Hepatocyte (in vitro differentiated cells): ENCODE results near the gene TTF2. TPM values are rescaled to one million over a fixed set of nuclear protein-coding genes. Genes with fewer than 3 reads are reported as not detected.

Source experiments
- DNase-seq: peaks from one replicate; pipeline ENCODE4 v3.0.0-alpha.2; 2016; ENCODE audit warnings: low spot score
- H2AFZ ChIP-seq: fragments of 200-600 bp; sonication (generic); 2 replicates; pipeline ENCODE4 v1.6.0; 2016; ENCODE audit warnings: antibody characterized with exemption, mild to moderate bottlenecking
- H3K27ac ChIP-seq: fragments of 200-600 bp; sonication (generic); 2 replicates; pipeline ENCODE4 v1.5.1; 2016; ENCODE audit warnings: mild to moderate bottlenecking
- H3K27me3 ChIP-seq: fragments of 200-600 bp; sonication (generic); 2 replicates; pipeline ENCODE4 v1.6.1; 2016
- H3K36me3 ChIP-seq: fragments of 200-600 bp; sonication (generic); replicated peaks from 2 replicates; pipeline ENCODE4 v1.5.1; 2016; ENCODE audit warnings: low read depth; ENCODE audit not compliant: insufficient read depth
- H3K4me1 ChIP-seq: fragments of 200-600 bp; sonication (generic); 2 replicates; pipeline ENCODE4 v1.5.1; 2016; ENCODE audit warnings: mild to moderate bottlenecking, moderate library complexity; ENCODE audit not compliant: insufficient read depth
- H3K4me2 ChIP-seq: fragments of 200-600 bp; sonication (generic); 2 replicates; pipeline ENCODE4 v1.6.0; 2016
- H3K4me3 ChIP-seq: fragments of 200-600 bp; sonication (generic); 2 replicates; pipeline ENCODE4 v1.5.1; 2016; ENCODE audit warnings: mild to moderate bottlenecking
- H3K79me2 ChIP-seq: fragments of 200-600 bp; sonication (generic); 2 replicates; pipeline ENCODE4 v1.6.0; 2017; ENCODE audit warnings: mild to moderate bottlenecking
- H3K9me2 ChIP-seq: fragments of 200-600 bp; sonication (generic); replicated peaks from 2 replicates; pipeline ENCODE4 v1.6.0; 2017; ENCODE audit warnings: mild to moderate bottlenecking; ENCODE audit not compliant: insufficient read depth
- H3K9me3 ChIP-seq: fragments of 200-600 bp; sonication (generic); 2 replicates; pipeline ENCODE4 v1.5.1; 2016; ENCODE audit warnings: low read depth, mild to moderate bottlenecking
- H4K20me1 ChIP-seq: fragments of 200-600 bp; sonication (generic); 2 replicates; pipeline ENCODE4 v1.6.0; 2016; ENCODE audit warnings: mild to moderate bottlenecking; ENCODE audit not compliant: insufficient read depth, poor library complexity, severe bottlenecking
- EZH2 ChIP-seq: fragments of 200-600 bp; sonication (generic); IDR thresholded peaks from 2 replicates; pipeline ENCODE4 v1.6.1; 2016; ENCODE audit warnings: antibody characterized with exemption, mild to moderate bottlenecking, borderline replicate concordance
- EZH2phosphoT487 ChIP-seq: fragments of 200-600 bp; sonication (generic); IDR thresholded peaks from one replicate; pipeline ENCODE4 v1.6.1; 2018; ENCODE audit warnings: antibody characterized with exemption, mild to moderate bottlenecking, low read depth, moderate library complexity; ENCODE audit not compliant: unreplicated experiment, severe bottlenecking
- WGBS: methylation state at CpG from one replicate; pipeline ENCODE4 v1.1.6; 2016; ENCODE audit warnings: low lambda C conversion rate; ENCODE audit errors: missing lambda C conversion rate; 5-methylcytosine and 5-hydroxymethylcytosine counted together
- polyA plus RNA-seq: library from polyadenylated mRNA; unstranded; fragments of >200 nt; fragmentation: Nextera tagmentation; extraction: Ambion mirVana; gene quantifications from 2 replicates; pipeline ENCODE4 v1.2.1, GENCODE V29; 2016
- total RNA-seq: library from RNA; depleted of rRNA; stranded (reverse); fragments of >200 nt; gene quantifications from 2 replicates; pipeline ENCODE4 v1.2.3, GENCODE V29; 2014
- TF ChIP-seq, protein P1 (sequence below): fragments of 200-600 bp; sonication (generic); IDR thresholded peaks from 2 replicates; pipeline ENCODE4 v1.5.1; 2016; ENCODE audit warnings: antibody characterized with exemption, mild to moderate bottlenecking; ENCODE audit not compliant: poor library complexity

Gene TTF2
- total and polyA plus RNA-seq, 2 experiments from 2014 or later, result 13.8 to 14.3 TPM

DNA sequence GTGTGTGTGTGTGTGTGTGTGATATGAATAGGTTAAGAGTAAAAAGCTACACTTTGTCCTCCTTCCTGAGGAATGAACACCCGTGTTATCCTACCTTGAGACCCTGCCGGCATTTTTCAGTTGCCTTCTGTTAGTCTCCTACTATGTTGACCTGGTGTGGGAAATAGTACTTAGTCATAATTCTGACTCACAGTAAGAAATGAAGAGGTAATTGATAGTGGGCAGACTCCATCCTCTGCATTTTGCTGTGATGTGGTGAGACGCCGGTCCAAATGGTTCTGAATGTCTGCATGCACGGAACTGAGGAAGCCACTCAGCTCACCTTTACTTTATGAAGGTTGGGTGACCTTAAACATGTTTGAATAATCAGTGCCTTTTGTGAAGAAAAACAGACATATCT, 45.9 kb upstream of the TTF2 start:
- 92% methylated on average over 5 of the region's 5 CpGs for WGBS
- H3K27ac ChIP-seq, result no peak overlapping the region
- no peaks in the 10 kb centered on the region for H4K20me1 ChIP-seq
- no peaks in the 10 kb centered on the region for H3K4me1 ChIP-seq
- no peak overlapping the region for H3K4me2 ChIP-seq
- TF ChIP-seq, protein P1, sequence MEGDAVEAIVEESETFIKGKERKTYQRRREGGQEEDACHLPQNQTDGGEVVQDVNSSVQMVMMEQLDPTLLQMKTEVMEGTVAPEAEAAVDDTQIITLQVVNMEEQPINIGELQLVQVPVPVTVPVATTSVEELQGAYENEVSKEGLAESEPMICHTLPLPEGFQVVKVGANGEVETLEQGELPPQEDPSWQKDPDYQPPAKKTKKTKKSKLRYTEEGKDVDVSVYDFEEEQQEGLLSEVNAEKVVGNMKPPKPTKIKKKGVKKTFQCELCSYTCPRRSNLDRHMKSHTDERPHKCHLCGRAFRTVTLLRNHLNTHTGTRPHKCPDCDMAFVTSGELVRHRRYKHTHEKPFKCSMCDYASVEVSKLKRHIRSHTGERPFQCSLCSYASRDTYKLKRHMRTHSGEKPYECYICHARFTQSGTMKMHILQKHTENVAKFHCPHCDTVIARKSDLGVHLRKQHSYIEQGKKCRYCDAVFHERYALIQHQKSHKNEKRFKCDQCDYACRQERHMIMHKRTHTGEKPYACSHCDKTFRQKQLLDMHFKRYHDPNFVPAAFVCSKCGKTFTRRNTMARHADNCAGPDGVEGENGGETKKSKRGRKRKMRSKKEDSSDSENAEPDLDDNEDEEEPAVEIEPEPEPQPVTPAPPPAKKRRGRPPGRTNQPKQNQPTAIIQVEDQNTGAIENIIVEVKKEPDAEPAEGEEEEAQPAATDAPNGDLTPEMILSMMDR, result no peak
- no peak for TF ChIP-seq EZH2
- no peak for TF ChIP-seq EZH2phosphoT487
- H3K4me3 ChIP-seq, result no peak overlapping the region
- H2AFZ ChIP-seq, result no peak overlapping the region
- H3K79me2 ChIP-seq, result no peaks in the 10 kb centered on the region
- no peaks in the 10 kb centered on the region for H3K36me3 ChIP-seq
- no peak for DNase-seq
- no peaks in the 10 kb centered on the region for H3K27me3 ChIP-seq
- H3K9me2 ChIP-seq, result no peaks in the 10 kb centered on the region
- no peaks in the 10 kb centered on the region for H3K9me3 ChIP-seq

DNA sequence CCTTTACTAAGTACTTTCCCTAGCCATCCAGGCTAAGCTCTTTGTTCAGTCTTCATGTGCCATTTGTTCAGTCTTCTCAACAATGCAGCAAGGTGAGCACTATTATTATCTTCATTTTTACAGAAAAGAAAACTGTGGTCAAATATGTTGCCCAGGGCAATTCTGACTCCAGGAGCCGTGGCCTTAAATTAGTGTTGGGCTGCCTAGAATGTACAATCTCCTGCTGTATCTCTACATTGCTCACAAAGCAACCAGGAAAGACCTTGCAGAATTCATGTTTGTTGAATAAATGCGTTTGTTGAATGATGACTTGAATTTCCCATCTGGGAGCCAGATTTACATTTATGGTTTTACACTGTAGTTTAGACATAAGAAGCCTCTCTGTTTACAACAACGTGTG, 44.4 kb upstream of the TTF2 start:
- no peaks in the 10 kb centered on the region for H3K79me2 ChIP-seq
- H3K4me2 ChIP-seq, result no peak overlapping the region
- no peak overlapping the region for H2AFZ ChIP-seq
- no peaks in the 10 kb centered on the region for H4K20me1 ChIP-seq
- H3K9me2 ChIP-seq, result no peaks in the 10 kb centered on the region
- TF ChIP-seq EZH2, result no peak
- no peak for TF ChIP-seq EZH2phosphoT487
- TF ChIP-seq, protein P1, result no peak
- no peaks in the 10 kb centered on the region for H3K36me3 ChIP-seq
- no peaks in the 10 kb centered on the region for H3K9me3 ChIP-seq
- H3K27ac ChIP-seq, result no peak overlapping the region
- H3K4me3 ChIP-seq, result no peak overlapping the region
- H3K4me1 ChIP-seq, result no peaks in the 10 kb centered on the region
- 85% methylated on average over 3 of the region's 3 CpGs for WGBS
- no peak for DNase-seq
- H3K27me3 ChIP-seq, result no peaks in the 10 kb centered on the region

DNA sequence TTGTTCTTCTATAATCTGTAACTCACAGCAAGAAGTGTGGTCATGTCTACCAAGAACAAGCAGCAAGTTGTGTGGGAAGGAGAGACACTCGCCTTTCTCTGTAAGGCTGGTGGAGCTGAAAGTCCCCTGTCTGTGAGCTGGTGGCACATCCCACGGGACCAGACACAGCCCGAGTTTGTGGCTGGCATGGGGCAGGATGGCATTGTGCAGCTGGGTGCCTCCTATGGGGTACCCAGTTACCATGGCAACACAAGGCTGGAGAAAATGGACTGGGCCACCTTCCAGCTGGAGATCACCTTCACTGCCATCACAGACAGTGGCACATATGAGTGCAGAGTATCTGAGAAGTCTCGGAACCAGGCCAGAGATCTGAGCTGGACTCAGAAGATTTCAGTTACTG, 43.1 kb upstream of the TTF2 start:
- 93% methylated on average over 4 of the region's 4 CpGs for WGBS
- Histone ChIP-seq H3K9me3 (no peaks in the 10 kb centered on the region), H3K79me2 (no peaks in the 10 kb centered on the region)

More for the DNA sequence above, 43.1 kb upstream of the TTF2 start:
- Histone ChIP-seq H3K4me3 (no peak overlapping the region), H3K36me3 (no peaks in the 10 kb centered on the region), H3K27ac (no peak overlapping the region), H3K9me2 (no peaks in the 10 kb centered on the region), H3K27me3 (no peaks in the 10 kb centered on the region), H3K4me1 (no peaks in the 10 kb centered on the region), H2AFZ (no peak overlapping the region), H3K4me2 (no peak overlapping the region), H4K20me1 (no peaks in the 10 kb centered on the region)
- DNase-seq, result no peak
- TF ChIP-seq EZH2 (no peak), EZH2phosphoT487 (no peak)
- TF ChIP-seq, protein P1, result no peak
